HFFc6 (cell line): ENCODE results near the gene ALK. TPM values are rescaled to one million over a fixed set of nuclear protein-coding genes. Genes with fewer than 3 reads are reported as not detected.

ENCODE experiments used
- DNase-seq: peaks from one replicate; pipeline ENCODE4 v3.0.0-alpha.2; 2018
- H3K27ac Mint-ChIP-seq: 2 replicates; pipeline ENCODE4 v1.8.0; 2020; ENCODE audit warnings: mild to moderate bottlenecking, mixed read lengths
- H3K27me3 Mint-ChIP-seq: 2 replicates; pipeline ENCODE4 v1.8.0; 2021; ENCODE audit warnings: mild to moderate bottlenecking, moderate library complexity, mixed read lengths; ENCODE audit not compliant: insufficient read depth
- H3K36me3 Mint-ChIP-seq: 2 replicates; pipeline ENCODE4 v1.8.0; 2021; ENCODE audit warnings: low read depth, mixed read lengths
- H3K4me1 Mint-ChIP-seq: 2 replicates; pipeline ENCODE4 v1.8.0; 2020; ENCODE audit warnings: low read depth, mixed read lengths
- H3K4me3 Mint-ChIP-seq: 2 replicates; pipeline ENCODE4 v1.8.0; 2020; ENCODE audit warnings: mild to moderate bottlenecking, moderate library complexity, mixed read lengths
- H3K9me3 Mint-ChIP-seq: 2 replicates; pipeline ENCODE4 v1.8.0; 2020; ENCODE audit warnings: mild to moderate bottlenecking, mixed read lengths
- CTCF ChIP-seq: fragments of 200-600 bp; sonication (generic); IDR thresholded peaks from 2 replicates; pipeline ENCODE4 v1.5.0; 2021; ENCODE audit warnings: antibody characterized with exemption, mild to moderate bottlenecking
- total RNA-seq, 6 experiments: library from RNA; stranded (reverse); fragmentation: NEBNext Ultra II Directional; extraction: Animal tissue kit (Norgen Biotek cat#: 25700); gene quantifications; 2 replicates in 1 of 6; 3 replicates in 5 of 6; pipeline ENCODE4 v1.2.3, GENCODE V29; 2021

Gene ALK
- total RNA-seq, 6 experiments from 2014 or later: not detected

GRCh38 chr2:29655391-29656086, 265.8 kb downstream of the ALK start:
- DNase-seq: no peak

GRCh38 chr2:29650631-29651097, 270.7 kb downstream of the ALK start:
- DNase-seq: no peak
- H3K27me3 Mint-ChIP-seq: peaks cover 2% of the 10 kb centered on the region; the same call in 1 of the 2 replicates
- no peak for TF ChIP-seq CTCF
- H3K36me3 Mint-ChIP-seq: peaks cover 5% of the 10 kb centered on the region; the same call in 1 of the 2 replicates
- H3K4me3 Mint-ChIP-seq: no peak overlapping the region
- H3K4me1 Mint-ChIP-seq: no peaks in the 10 kb centered on the region
- peaks cover 22% of the 10 kb centered on the region for H3K9me3 Mint-ChIP-seq
- no peak overlapping the region for H3K27ac Mint-ChIP-seq

More at GRCh38 chr2:29655391-29656086, 265.8 kb downstream of the ALK start:
- Mint-ChIP-seq H3K36me3 (no peaks in the 10 kb centered on the region), H3K4me3 (no peak overlapping the region), H3K27me3 (peaks cover 10% of the 10 kb centered on the region), H3K4me1 (no peaks in the 10 kb centered on the region), H3K9me3 (peaks cover 4% of the 10 kb centered on the region; the same call in 1 of the 2 replicates), H3K27ac (no peak overlapping the region)
- no peak for TF ChIP-seq CTCF

- Mint-ChIP-seq H3K36me3 (peaks cover 5% of the 10 kb centered on the region; the same call in 1 of the 2 replicates), H3K27ac (no peak overlapping the region), H3K4me1 (no peaks in the 10 kb centered on the region), H3K9me3 (peaks cover 18% of the 10 kb centered on the region), H3K4me3 (no peak overlapping the region), H3K27me3 (peaks cover 2% of the 10 kb centered on the region)
- peak; percentile 33; the same call in 1 of the 2 replicates for TF ChIP-seq CTCF
- DNase-seq: no peak
Observed at GRCh38 chr2:29644949-29645348, 276.4 kb downstream of the ALK start.

- Mint-ChIP-seq H3K27me3 (peaks cover 8% of the 10 kb centered on the region), H3K4me3 (no peak overlapping the region), H3K9me3 (peaks cover under 1% of the 10 kb centered on the region; the same call in 1 of the 2 replicates), H3K36me3 (no peaks in the 10 kb centered on the region), H3K4me1 (no peaks in the 10 kb centered on the region), H3K27ac (no peak overlapping the region)
- no peak for TF ChIP-seq CTCF
- DNase-seq: no peak
Observed at GRCh38 chr2:29643196-29643595, 278.2 kb downstream of the ALK start.

- Mint-ChIP-seq H3K27ac (no peak overlapping the region), H3K4me1 (no peaks in the 10 kb centered on the region), H3K9me3 (no peaks in the 10 kb centered on the region), H3K27me3 (peaks cover 8% of the 10 kb centered on the region), H3K36me3 (no peaks in the 10 kb centered on the region), H3K4me3 (no peak overlapping the region)
- no peak for DNase-seq
- no peak for TF ChIP-seq CTCF
Observed at GRCh38 chr2:29640360-29640759, 281.0 kb downstream of the ALK start.
